ENCODE data around the gene CETN3. TPM values are rescaled to one million over a fixed set of nuclear protein-coding genes. Genes with fewer than 3 reads are reported as not detected.

The CETN3 gene
- total RNA-seq, 1 experiment from 2014 or later, result 42.2 TPM

GRCh38 chr5:90356176-90356575 lies 53.4 kb downstream of the CETN3 start:
- ATAC-seq (no peak), DNase-seq (ENCODE audit: low spot score) (no peak)
- TF ChIP-seq ZNF416 (CRISPR knock-in tag; IDR thresholded peaks at IDR 0.05), result no peak
- no peak for TF ChIP-seq NFE2L1 (CRISPR knock-in tag; IDR thresholded peaks at IDR 0.05)
- TF ChIP-seq TEAD1 (CRISPR knock-in tag; IDR thresholded peaks at IDR 0.05), result no peak
- no peak for TF ChIP-seq SOX15 (CRISPR knock-in tag; IDR thresholded peaks at IDR 0.05)
- no peak for TF ChIP-seq USF1 (CRISPR knock-in tag; IDR thresholded peaks at IDR 0.05)
- no peak for TF ChIP-seq E2F4 (CRISPR knock-in tag; IDR thresholded peaks at IDR 0.05; ENCODE audit: borderline replicate concordance, low read depth)
- no peak for TF ChIP-seq FOXP4 (CRISPR knock-in tag; IDR thresholded peaks at IDR 0.05)
- no peak for TF ChIP-seq ZNF317 (CRISPR knock-in tag; IDR thresholded peaks at IDR 0.05; ENCODE audit: borderline replicate concordance, low read depth)
- no peak for TF ChIP-seq ZNF512 (CRISPR knock-in tag; IDR thresholded peaks at IDR 0.05; ENCODE audit: borderline replicate concordance)
- TF ChIP-seq FOXJ3 (CRISPR knock-in tag; IDR thresholded peaks at IDR 0.05; ENCODE audit: borderline replicate concordance), result no peak
- no peak overlapping the region for H3K27ac Mint-ChIP-seq
- no peaks in the 10 kb centered on the region; the same call in 1 of the 2 replicates for H3K9me3 Mint-ChIP-seq
- CTCF ChIA-PET, result interaction anchor here (1.0 kb wide), 1 partner anchor 25 kb away, joined by 3 read pairs; no protein-coding TSS in a partner anchor
- H3K36me3 Mint-ChIP-seq, result no peaks in the 10 kb centered on the region
- no peak overlapping the region for H3K4me3 Mint-ChIP-seq
- no peaks in the 10 kb centered on the region for H3K27me3 Mint-ChIP-seq (ENCODE audit: low read depth)
- POLR2A ChIA-PET, result no interaction called here
- H3K4me1 Mint-ChIP-seq, result peaks cover 5% of the 10 kb centered on the region

GRCh38 chr5:90355635-90356034 lies 53.9 kb downstream of the CETN3 start:
- ATAC-seq, result no peak
- no peaks in the 10 kb centered on the region for H3K36me3 Mint-ChIP-seq
- H3K27me3 Mint-ChIP-seq (ENCODE audit: low read depth), result no peaks in the 10 kb centered on the region
- peaks cover 5% of the 10 kb centered on the region for H3K4me1 Mint-ChIP-seq
- ChIA-PET POLR2A (no interaction called here), CTCF (interaction anchor here (1.0 kb wide), 1 partner anchor 25 kb away, joined by 3 read pairs; no protein-coding TSS in a partner anchor)
- DNase-seq (ENCODE audit: low spot score), result no peak
- no peaks in the 10 kb centered on the region; the same call in 1 of the 2 replicates for H3K9me3 Mint-ChIP-seq
- no peak overlapping the region for H3K27ac Mint-ChIP-seq
- H3K4me3 Mint-ChIP-seq, result no peak overlapping the region
- TF ChIP-seq MLX (CRISPR knock-in tag; IDR thresholded peaks at IDR 0.05) (no peak), SMAD3 (CRISPR knock-in tag; IDR thresholded peaks at IDR 0.05; ENCODE audit: borderline replicate concordance) (no peak), ZNF512 (CRISPR knock-in tag; IDR thresholded peaks at IDR 0.05; ENCODE audit: borderline replicate concordance) (no peak), CTCF (IDR thresholded peaks at IDR 0.05) (no peak), ZNF396 (CRISPR knock-in tag; IDR thresholded peaks at IDR 0.05; ENCODE audit: borderline replicate concordance) (no peak), FOXJ3 (CRISPR knock-in tag; IDR thresholded peaks at IDR 0.05; ENCODE audit: borderline replicate concordance) (no peak), SOX15 (CRISPR knock-in tag; IDR thresholded peaks at IDR 0.05) (no peak), MYBL2 (CRISPR knock-in tag; IDR thresholded peaks at IDR 0.05) (no peak), ZNF138 (CRISPR knock-in tag; conservative IDR thresholded peaks at IDR 0.05) (no peak), ZSCAN18 (CRISPR knock-in tag; IDR thresholded peaks at IDR 0.05) (no peak), ZNF416 (CRISPR knock-in tag; IDR thresholded peaks at IDR 0.05) (no peak), NFATC4 (CRISPR knock-in tag; IDR thresholded peaks at IDR 0.05) (no peak), NFE2L1 (CRISPR knock-in tag; IDR thresholded peaks at IDR 0.05) (no peak), MAX (CRISPR knock-in tag; IDR thresholded peaks at IDR 0.05) (no peak), FOXP4 (CRISPR knock-in tag; IDR thresholded peaks at IDR 0.05) (no peak), TEAD1 (CRISPR knock-in tag; IDR thresholded peaks at IDR 0.05) (no peak)

All from WTC11 (cell line).